ENCODE data around the gene ANKRD27. TPM values are rescaled to one million over a fixed set of nuclear protein-coding genes. Genes with fewer than 3 reads are reported as not detected.

Gene ANKRD27
- total and polyA plus RNA-seq, 7 donors = 6.3 to 43.3 (median 16.9) TPM

DNA sequence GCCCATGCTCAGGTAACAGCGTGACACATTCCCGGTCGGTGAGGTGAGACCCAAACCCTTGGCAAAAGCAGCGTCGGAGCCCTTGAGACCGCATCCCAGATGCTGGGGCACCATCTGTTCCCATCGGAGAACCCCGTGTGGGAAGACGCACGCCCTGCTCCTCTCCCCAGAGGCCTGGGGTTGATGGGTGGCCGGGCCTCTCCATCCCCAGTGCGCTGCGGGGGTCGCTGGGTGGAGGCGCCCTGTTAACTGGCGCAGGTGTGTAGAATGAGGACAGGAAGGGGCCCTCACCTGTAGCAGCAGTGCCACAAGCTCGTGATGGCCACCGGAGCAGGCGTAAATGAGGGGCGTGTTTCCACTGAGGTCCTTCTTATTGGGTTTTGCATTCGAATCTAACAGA, 69.4 kb downstream of the ANKRD27 start:
- ATAC-seq = no peak
- intact Hi-C loops (cut with DNase I) = no loop called here
- Histone ChIP-seq H3K27ac (no peak overlapping the region), H3K4me1 (no peaks in the 10 kb centered on the region), H3K36me3 (ENCODE audit: insufficient read depth in 1 of 2, low read depth in 1 of 2) (peaks cover 3 to 96% of the 10 kb centered on the region in 2 donors), H3K4me3 (no peak overlapping the region), H3K9me3 (no peaks in the 10 kb centered on the region), H3K27me3 (ENCODE audit: insufficient read depth in 3 of 3, low read length in 2 of 3) (no peaks in the 10 kb centered on the region)
- no peak for TF ChIP-seq CTCF (IDR thresholded peaks at IDR 0.05)
- no peak for DNase-seq
- 94 to 96% (median 96%) methylated on average over 21 of the region's 21 CpGs for WGBS, 3 donors

DNA sequence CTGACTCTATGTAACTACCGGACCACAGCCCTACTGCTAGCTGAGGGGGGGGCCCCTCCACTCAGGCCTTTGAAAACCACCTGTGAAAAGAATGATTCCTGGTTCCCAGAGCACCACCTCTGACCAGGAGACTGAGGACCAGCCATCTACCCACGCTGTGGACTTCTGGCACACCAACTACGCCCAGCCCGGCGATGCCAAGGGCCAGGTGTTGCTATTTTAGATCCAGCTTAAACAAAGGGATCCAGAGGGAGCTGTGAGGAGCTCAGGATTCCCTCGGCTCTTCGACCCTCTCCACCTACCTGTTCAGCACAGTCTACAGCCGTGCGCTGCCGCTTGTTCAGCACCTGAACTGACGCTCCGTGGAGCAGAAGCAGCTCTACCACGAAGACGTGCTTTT, 71.0 kb downstream of the ANKRD27 start:
- intact Hi-C loops (cut with DNase I) = no loop called here

GRCh38 chr19:32599736-32600157, 75.2 kb downstream of the ANKRD27 start:
- no peaks in the 10 kb centered on the region for H3K9me3 ChIP-seq
- no peak overlapping the region for H3K27ac ChIP-seq
- peak in 1 of 2 donors; percentile 15 for DNase-seq
- H3K36me3 ChIP-seq (ENCODE audit: insufficient read depth in 1 of 2, low read depth in 1 of 2) = peaks cover 0 to 97% of the 10 kb centered on the region in 2 donors
- 5 to 13% (median 7%) methylated on average over 2 of the region's 2 CpGs for WGBS, 3 donors
- no peaks in the 10 kb centered on the region for H3K4me1 ChIP-seq
- no peak overlapping the region for H3K4me3 ChIP-seq
- TF ChIP-seq CTCF (IDR thresholded peaks at IDR 0.05) = peak; percentile 81
- intact Hi-C loops (cut with DNase I) = loop anchor here in 1 of 2 donors (5.0 kb wide), 1 partner anchor 48 kb away; no protein-coding TSS in a partner anchor
- H3K27me3 ChIP-seq (ENCODE audit: insufficient read depth in 3 of 3, low read length in 2 of 3) = no peaks in the 10 kb centered on the region
- peak in 3 of 4 donors; percentile 41 to 72 (median 55) for ATAC-seq

More for the DNA sequence above, 71.0 kb downstream of the ANKRD27 start:
- Histone ChIP-seq H3K4me1 (no peaks in the 10 kb centered on the region), H3K27me3 (ENCODE audit: insufficient read depth in 3 of 3, low read length in 2 of 3) (no peaks in the 10 kb centered on the region), H3K27ac (no peak overlapping the region), H3K9me3 (no peaks in the 10 kb centered on the region), H3K4me3 (no peak overlapping the region), H3K36me3 (ENCODE audit: insufficient read depth in 1 of 2, low read depth in 1 of 2) (peaks cover 0 to 95% of the 10 kb centered on the region in 2 donors)
- no peak for TF ChIP-seq CTCF (IDR thresholded peaks at IDR 0.05)
- DNase-seq (peak in 1 of 2 donors; percentile 22), ATAC-seq (no peak)
- 96 to 98% (median 96%) methylated on average over 14 of the region's 14 CpGs for WGBS, 3 donors

DNA sequence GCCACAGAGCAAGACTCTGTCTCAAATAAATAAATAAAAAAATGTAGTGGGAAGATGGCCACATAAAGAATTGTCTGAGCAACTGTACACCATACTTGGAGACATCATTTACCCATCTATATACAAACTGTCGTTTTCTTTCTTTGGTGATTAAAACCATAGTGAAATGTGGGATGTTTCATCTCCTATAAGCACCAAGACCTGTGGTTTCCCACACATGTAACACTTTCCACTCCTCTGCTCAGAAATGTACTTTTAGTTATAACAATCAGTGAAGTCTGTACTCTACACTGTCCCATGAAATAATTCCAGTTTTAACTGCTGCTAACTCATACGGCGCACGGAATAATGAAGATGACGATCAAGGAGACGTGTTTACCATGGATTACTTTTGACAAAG, 75.7 kb downstream of the ANKRD27 start:
- WGBS, 3 donors = 90 to 92% (median 91%) methylated on average over 6 of the region's 6 CpGs
- H3K36me3 ChIP-seq (ENCODE audit: insufficient read depth in 1 of 2, low read depth in 1 of 2) = peaks cover 3 to 97% of the 10 kb centered on the region in 2 donors
- H3K4me3 ChIP-seq = no peak overlapping the region
- H3K27ac ChIP-seq = no peak overlapping the region
- DNase-seq (no peak), ATAC-seq (no peak)
- no peak for TF ChIP-seq CTCF (IDR thresholded peaks at IDR 0.05)
- no peaks in the 10 kb centered on the region for H3K27me3 ChIP-seq (ENCODE audit: insufficient read depth in 3 of 3, low read length in 2 of 3)
- H3K4me1 ChIP-seq = no peaks in the 10 kb centered on the region
- H3K9me3 ChIP-seq = no peaks in the 10 kb centered on the region
- intact Hi-C loops (cut with DNase I) = loop anchor here in 1 of 2 donors (5.0 kb wide), 1 partner anchor 48 kb away; no protein-coding TSS in a partner anchor

- Histone ChIP-seq H3K9me3 (no peaks in the 10 kb centered on the region), H3K27ac (no peak overlapping the region), H3K4me3 (no peak overlapping the region), H3K36me3 (ENCODE audit: insufficient read depth in 1 of 2, low read depth in 1 of 2) (peaks cover 5 to 97% of the 10 kb centered on the region in 2 donors), H3K27me3 (ENCODE audit: insufficient read depth in 3 of 3, low read length in 2 of 3) (no peaks in the 10 kb centered on the region), H3K4me1 (no peaks in the 10 kb centered on the region)
- DNase-seq = peak in 1 of 2 donors; percentile 23
- intact Hi-C loops (cut with DNase I) = loop anchor here in 1 of 2 donors (5.0 kb wide), 1 partner anchor 49 kb away; no protein-coding TSS in a partner anchor
- no peak for ATAC-seq
- 87 to 91% (median 88%) methylated on average over 11 of the region's 11 CpGs for WGBS, 3 donors
- no peak for TF ChIP-seq CTCF (IDR thresholded peaks at IDR 0.05)
These were observed 77.0 kb downstream of the ANKRD27 start for GRCh38 chr19:32598022-32598421.

All from psoas muscle (tissue), 8 donors.